HG03095 (cell line): ENCODE results near the gene TESK2.
"Not testable (repeated sequence)": the region's sequence is repeated elsewhere in the genome, so short reads cannot be mapped to it uniquely, and the experiment has no call there.

Source experiments
- ATAC-seq: cut with Tn5 transposase; IDR thresholded peaks from one replicate; pipeline ENCODE4 v1.9.1; 2021; ENCODE audit warnings: moderate library complexity; ENCODE audit not compliant: unreplicated experiment

TESK2 gene

GRCh38 chr1:45510972-45511527 lies 20.1 kb upstream of the TESK2 start:
- ATAC-seq: no peak

- ATAC-seq: no peak
Measured at GRCh38 chr1:45510036-45510971, 19.3 kb upstream of the TESK2 start.

GRCh38 chr1:45508295-45509151 lies 17.6 kb upstream of the TESK2 start:
- no peak for ATAC-seq

GRCh38 chr1:45507893-45508292 lies 16.9 kb upstream of the TESK2 start:
- ATAC-seq: no peak

GRCh38 chr1:45507195-45507594 lies 16.2 kb upstream of the TESK2 start:
- no peak for ATAC-seq

- no peak for ATAC-seq
Measured at GRCh38 chr1:45503462-45504360, 12.7 kb upstream of the TESK2 start.

GRCh38 chr1:45501505-45501859 lies 10.5 kb upstream of the TESK2 start:
- ATAC-seq: no peak

- no peak for ATAC-seq
Measured at GRCh38 chr1:45499415-45499769, 8.4 kb upstream of the TESK2 start.

- no peak for ATAC-seq
Measured at GRCh38 chr1:45498279-45498678, 7.3 kb upstream of the TESK2 start.

GRCh38 chr1:45493116-45493697 lies 2.2 kb upstream of the TESK2 start:
- no peak for ATAC-seq

- no peak for ATAC-seq
Measured at GRCh38 chr1:45492691-45493090, 1.7 kb upstream of the TESK2 start.

GRCh38 chr1:45491487-45492260 lies 711 bp upstream of the TESK2 start:
- ATAC-seq: no peak

GRCh38 chr1:45490121-45490625 lies 790 bp downstream of the TESK2 start:
- ATAC-seq: no peak

GRCh38 chr1:45489379-45489778 lies 1.6 kb downstream of the TESK2 start:
- ATAC-seq: not testable (repeated sequence)

GRCh38 chr1:45488666-45489377 lies 2.1 kb downstream of the TESK2 start:
- ATAC-seq: no peak

- no peak for ATAC-seq
Measured at GRCh38 chr1:45485949-45486348, 5.0 kb downstream of the TESK2 start.

- no peak for ATAC-seq
Measured at GRCh38 chr1:45479039-45479748, 11.8 kb downstream of the TESK2 start.
